ENCODE data around the gene CCNB1IP1.

CCNB1IP1 gene

GRCh38 chr14:20262642-20263128 is 70.4 kb downstream of the CCNB1IP1 start:
- no peak for TF ChIP-seq EZH2 (IDR thresholded peaks at IDR 0.05; ENCODE audit: borderline replicate concordance, low read depth, low read length, severe bottlenecking)
- Histone ChIP-seq H3K9me3 (ENCODE audit: insufficient read depth, low read length, severe bottlenecking) (no peaks in the 10 kb centered on the region), H3K36me3 (ENCODE audit: insufficient read depth, low read length) (no peaks in the 10 kb centered on the region), H2AFZ (ENCODE audit: low read depth, low read length) (no peak overlapping the region), H3K4me3 (ENCODE audit: low read depth in 1 of 2, low read length in 2 of 2) (no peak overlapping the region), H3K9ac (ENCODE audit: low read depth, low read length) (no peak overlapping the region), H3K79me2 (ENCODE audit: insufficient read depth, low read length) (no peaks in the 10 kb centered on the region), H3K4me2 (ENCODE audit: insufficient read depth, low read length) (no peak overlapping the region), H3K27me3 (ENCODE audit: insufficient read depth, low read length, poor library complexity) (no peaks in the 10 kb centered on the region), H3K27ac (ENCODE audit: low read length) (no peak overlapping the region), H3K4me1 (ENCODE audit: insufficient read depth, low read length) (no peaks in the 10 kb centered on the region), H4K20me1 (ENCODE audit: insufficient read depth, low read length) (no peaks in the 10 kb centered on the region)
- no peak for DNase-seq
- no peak for ATAC-seq (ENCODE audit: insufficient read depth, low read depth)

Data from DND-41 (cell line).